H9 (cell line): ENCODE results near the gene FCAR. TPM values are rescaled to one million over a fixed set of nuclear protein-coding genes. Genes with fewer than 3 reads are reported as not detected.
A peak's percentile ranks its signal among the peaks of the same experiment; 100 is the strongest.
"Not testable (repeated sequence)": the region's sequence is repeated elsewhere in the genome, so short reads cannot be mapped to it uniquely, and the experiment has no call there.

Experiments used
- DNase-seq: peaks from one replicate; pipeline ENCODE4 v3.0.0-alpha.2; 2017
- H2AFZ ChIP-seq: one replicate; pipeline ENCODE4 v1.6.1; 2013; ENCODE audit warnings: mild to moderate bottlenecking, low read length, control low read depth, moderate library complexity
- H2AK5ac ChIP-seq: 2 replicates; pipeline ENCODE4 v1.6.1; 2013; ENCODE audit warnings: low read length, control low read depth, mixed read lengths; ENCODE audit not compliant: insufficient read length
- H2BK120ac ChIP-seq: one replicate; pipeline ENCODE4 v1.6.1; 2013; ENCODE audit warnings: low read depth, mild to moderate bottlenecking, low read length, control low read depth, inconsistent platforms; ENCODE audit not compliant: poor library complexity, severe bottlenecking
- H2BK12ac ChIP-seq: 2 replicates; pipeline ENCODE4 v1.6.1; 2013; ENCODE audit warnings: low read length, control low read depth, mixed read lengths, low read depth; ENCODE audit not compliant: insufficient read length
- H2BK15ac ChIP-seq: 2 replicates; pipeline ENCODE4 v1.6.1; 2013; ENCODE audit warnings: low read depth, low read length, control low read depth
- H2BK20ac ChIP-seq: one replicate; pipeline ENCODE4 v1.6.1; 2013; ENCODE audit warnings: low read depth, mild to moderate bottlenecking, low read length, control low read depth, inconsistent platforms; ENCODE audit not compliant: poor library complexity, severe bottlenecking
- H2BK5ac ChIP-seq: 2 replicates; pipeline ENCODE4 v1.6.1; 2013; ENCODE audit warnings: low read length, control low read depth, mixed read lengths; ENCODE audit not compliant: insufficient read length
- H3K14ac ChIP-seq: 2 replicates; pipeline ENCODE4 v1.6.1; 2013; ENCODE audit warnings: low read length, control low read depth; ENCODE audit not compliant: insufficient read depth
- H3K18ac ChIP-seq: 2 replicates; pipeline ENCODE4 v1.6.1; 2013; ENCODE audit warnings: low read depth, mild to moderate bottlenecking, mixed read lengths, low read length, control low read depth; ENCODE audit not compliant: insufficient read length
- H3K23ac ChIP-seq: 2 replicates; pipeline ENCODE4 v1.6.1; 2013; ENCODE audit warnings: low read length, control low read depth, mixed read lengths, low read depth; ENCODE audit not compliant: insufficient read length
- H3K23me2 ChIP-seq: 2 replicates; pipeline ENCODE4 v1.6.1; 2013; ENCODE audit warnings: low read depth, mild to moderate bottlenecking, mixed read lengths, low read length, control low read depth; ENCODE audit not compliant: insufficient read length, poor library complexity, severe bottlenecking
- H3K27ac ChIP-seq: 2 replicates; pipeline ENCODE4 v1.5.1; 2013; ENCODE audit warnings: low read length, control low read depth, mixed read lengths, low read depth; ENCODE audit not compliant: insufficient read length
- H3K27me3 ChIP-seq: 2 replicates; pipeline ENCODE4 v1.6.1; 2013; ENCODE audit warnings: low read length, control low read depth, inconsistent platforms; ENCODE audit not compliant: insufficient read depth
- H3K4ac ChIP-seq: 2 replicates; pipeline ENCODE4 v1.6.1; 2013; ENCODE audit warnings: low read depth, mild to moderate bottlenecking, control low read depth, inconsistent platforms, low read length, moderate library complexity
- H3K4me1 ChIP-seq: 2 replicates; pipeline ENCODE4 v1.6.1; 2013; ENCODE audit warnings: low read length, control low read depth, inconsistent platforms; ENCODE audit not compliant: insufficient read depth
- H3K4me2 ChIP-seq: 2 replicates; pipeline ENCODE4 v1.6.1; 2013; ENCODE audit warnings: low read length, control low read depth, mixed read lengths; ENCODE audit not compliant: insufficient read length, insufficient read depth
- H3K56ac ChIP-seq: 2 replicates; pipeline ENCODE4 v1.6.1; 2013; ENCODE audit warnings: low read depth, mild to moderate bottlenecking, mixed read lengths, low read length, control low read depth; ENCODE audit not compliant: insufficient read length
- H3K79me1 ChIP-seq: 2 replicates; pipeline ENCODE4 v1.6.1; 2013; ENCODE audit warnings: low read depth, mild to moderate bottlenecking, moderate library complexity, low read length, control low read depth, inconsistent platforms; ENCODE audit not compliant: insufficient read depth, poor library complexity, severe bottlenecking
- H3K79me2 ChIP-seq: 2 replicates; pipeline ENCODE4 v1.6.1; 2013; ENCODE audit warnings: low read length, control low read depth, inconsistent platforms; ENCODE audit not compliant: insufficient read depth
- H3K9ac ChIP-seq: 2 replicates; pipeline ENCODE4 v1.6.1; 2013; ENCODE audit warnings: low read length, control low read depth, mixed read lengths; ENCODE audit not compliant: insufficient read length; ENCODE audit errors: extremely low read depth
- H3K9me3 ChIP-seq: one replicate; pipeline ENCODE4 v1.6.1; 2013; ENCODE audit warnings: low read depth, low read length, inconsistent platforms; ENCODE audit not compliant: control insufficient read depth
- H3T11ph ChIP-seq: one replicate; pipeline ENCODE4 v1.6.1; 2013; ENCODE audit warnings: mild to moderate bottlenecking, low read length, control low read depth, inconsistent platforms
- H4K20me1 ChIP-seq: one replicate; pipeline ENCODE4 v1.6.1; 2013; ENCODE audit not compliant: control insufficient read depth, insufficient read length, insufficient read depth
- H4K5ac ChIP-seq: 2 replicates; pipeline ENCODE4 v1.6.1; 2013; ENCODE audit warnings: low read depth, mild to moderate bottlenecking, mixed read lengths, low read length, control low read depth; ENCODE audit not compliant: insufficient read length
- H4K8ac ChIP-seq: replicated peaks from 2 replicates; pipeline ENCODE4 v1.6.1; 2013; ENCODE audit warnings: low read length, control low read depth, mixed read lengths, low read depth; ENCODE audit not compliant: insufficient read length
- H4K91ac ChIP-seq: 2 replicates; pipeline ENCODE4 v1.6.1; 2013; ENCODE audit warnings: low read depth, mild to moderate bottlenecking, moderate library complexity, mixed read lengths, low read length, control low read depth; ENCODE audit not compliant: insufficient read length
- H3K27ac Mint-ChIP-seq, 3 experiments: 2 replicates in 2 of 3; 3 replicates in 1 of 3; pipeline ENCODE4 v1.8.0; 2020 to 2021; ENCODE audit warnings: mixed read lengths in 3 of 3, mild to moderate bottlenecking in 1 of 3, moderate library complexity in 1 of 3
- H3K27me3 Mint-ChIP-seq: 2 replicates; pipeline ENCODE4 v1.8.0; 2021; ENCODE audit warnings: low read depth, mild to moderate bottlenecking, moderate library complexity, mixed read lengths
- H3K36me3 Mint-ChIP-seq, 3 experiments: 2 replicates in 2 of 3; 3 replicates in 1 of 3; pipeline ENCODE4 v1.8.0; 2020 to 2021; ENCODE audit warnings: low read depth in 3 of 3, mixed read lengths in 3 of 3; ENCODE audit not compliant: insufficient read depth in 1 of 3
- H3K4me1 Mint-ChIP-seq, 2 experiments: 2 replicates each; pipeline ENCODE4 v1.8.0; 2020; ENCODE audit warnings: mixed read lengths in 2 of 2
- H3K4me3 Mint-ChIP-seq, 2 experiments: 2 replicates in 1 of 2; 3 replicates in 1 of 2; pipeline ENCODE4 v1.8.0; 2020 to 2021; ENCODE audit warnings: mild to moderate bottlenecking in 2 of 2, mixed read lengths in 2 of 2, moderate library complexity in 1 of 2
- H3K9me3 Mint-ChIP-seq, 2 experiments: 2 replicates in 1 of 2; 3 replicates in 1 of 2; pipeline ENCODE4 v1.8.0; 2020; ENCODE audit warnings: mild to moderate bottlenecking in 2 of 2, mixed read lengths in 2 of 2, moderate library complexity in 1 of 2
- WGBS: extraction: QIAGEN DNeasy Blood & Tissue Kit; methylation state at CpG from one replicate; pipeline ENCODE4 v1.1.7; 2013; ENCODE audit warnings: missing lambda C conversion rate, low lambda C conversion rate, mixed read lengths; ENCODE audit not compliant: insufficient read length; ENCODE audit errors: extremely low coverage; 5-methylcytosine and 5-hydroxymethylcytosine counted together
- total RNA-seq: library from RNA; stranded (reverse); gene quantifications from 2 replicates; pipeline ENCODE4 v1.2.1, GENCODE V29; 2021

FCAR gene
- total RNA-seq, 1 experiment from 2014 or later: not detected

GRCh38 chr19:54899646-54900045, 25.6 kb downstream of the FCAR start:
- not testable (repeated sequence) for H4K91ac ChIP-seq, H3T11ph ChIP-seq, H3K9ac ChIP-seq, H3K4me2 ChIP-seq, H2BK5ac ChIP-seq, H4K8ac ChIP-seq, H3K4me1 ChIP-seq, H4K5ac ChIP-seq, H3K4ac ChIP-seq, H3K79me2 ChIP-seq, DNase-seq, H3K9me3 ChIP-seq, H2BK120ac ChIP-seq, H3K27ac ChIP-seq, H3K79me1 ChIP-seq, H3K27me3 Mint-ChIP-seq, H3K14ac ChIP-seq, H3K23ac ChIP-seq, H3K23me2 ChIP-seq, H2AFZ ChIP-seq, H2AK5ac ChIP-seq, H3K56ac ChIP-seq, H2BK12ac ChIP-seq, H3K27me3 ChIP-seq, H2BK15ac ChIP-seq, H3K4me3 Mint-ChIP-seq, H2BK20ac ChIP-seq, H3K18ac ChIP-seq, H4K20me1 ChIP-seq
- Mint-ChIP-seq H3K27ac (peak overlapping the region in 1 of 3 experiments; percentile 9; a peak in 1 of 7 replicates), H3K4me1 (peaks cover 0 to 41% of the 10 kb centered on the region in 2 experiments; a peak in 2 of 4 replicates), H3K36me3 (peaks cover 2 to 13% (median 8%) of the 10 kb centered on the region in 3 experiments; a peak in 3 of 7 replicates), H3K9me3 (peaks cover 9 to 90% of the 10 kb centered on the region in 2 experiments; a peak in 4 of 5 replicates)
- no CpG with 5 or more reads among the region's 9 CpGs for WGBS

- H3K4me3 Mint-ChIP-seq, H4K5ac ChIP-seq, H3K27ac Mint-ChIP-seq, H4K8ac ChIP-seq, H3K18ac ChIP-seq, H3K56ac ChIP-seq, H3K27me3 ChIP-seq, H2BK12ac ChIP-seq, H4K20me1 ChIP-seq, H3K27ac ChIP-seq, H3K79me2 ChIP-seq, H2BK20ac ChIP-seq, H2BK15ac ChIP-seq, H3K27me3 Mint-ChIP-seq, H3K4me1 ChIP-seq, H4K91ac ChIP-seq, H3K23ac ChIP-seq, H3K79me1 ChIP-seq, H3K4me2 ChIP-seq, H3K9ac ChIP-seq, H3T11ph ChIP-seq, H3K14ac ChIP-seq, H3K4ac ChIP-seq, H2BK5ac ChIP-seq, H2AK5ac ChIP-seq, H2AFZ ChIP-seq, DNase-seq, H2BK120ac ChIP-seq, H3K23me2 ChIP-seq, H3K9me3 ChIP-seq: not testable (repeated sequence)
- H3K4me1 Mint-ChIP-seq: peaks cover 0 to 38% of the 10 kb centered on the region in 2 experiments; a peak in 2 of 4 replicates
- no CpG with 5 or more reads among the region's 8 CpGs for WGBS
- H3K9me3 Mint-ChIP-seq: peaks cover 9 to 91% of the 10 kb centered on the region in 2 experiments; a peak in 4 of 5 replicates
- peaks cover 2 to 13% (median 8%) of the 10 kb centered on the region in 3 experiments; a peak in 3 of 7 replicates for H3K36me3 Mint-ChIP-seq
These were observed 27.1 kb downstream of the FCAR start for GRCh38 chr19:54901153-54901552.
